Measurements from ENCODE around the gene ISG15.
"Not testable (repeated sequence)": the region's sequence is repeated elsewhere in the genome, so short reads cannot be mapped to it uniquely, and the experiment has no call there.

ISG15 gene

GRCh38 chr1:994546-994945, 18.8 kb upstream of the ISG15 start:
- not testable (repeated sequence) for DNase-seq (ENCODE audit: low read depth)

GRCh38 chr1:995665-996633, 17.3 kb upstream of the ISG15 start:
- DNase-seq (ENCODE audit: low read depth), result no peak

- DNase-seq (ENCODE audit: low read depth), result no peak
Observed at GRCh38 chr1:996851-997712, 16.2 kb upstream of the ISG15 start.

GRCh38 chr1:997713-997992, 15.6 kb upstream of the ISG15 start:
- DNase-seq (ENCODE audit: low read depth), result no peak

- no peak for DNase-seq (ENCODE audit: low read depth)
Observed at GRCh38 chr1:997993-998744, 15.1 kb upstream of the ISG15 start.

- DNase-seq (ENCODE audit: low read depth), result no peak
Observed at GRCh38 chr1:998745-998994, 14.6 kb upstream of the ISG15 start.

- no peak for DNase-seq (ENCODE audit: low read depth)
Observed at GRCh38 chr1:998995-999724, 14.1 kb upstream of the ISG15 start.

- DNase-seq (ENCODE audit: low read depth), result peak; percentile 51
Observed at GRCh38 chr1:999725-1000356, 13.5 kb upstream of the ISG15 start, which contains the start of gene HES4. Gene HES4, minus strand, starts transcription at chr1:1000097. Its CDS starts 124 bp downstream, at chr1:999973.

- peak; percentile 57 for DNase-seq (ENCODE audit: low read depth)
Observed at GRCh38 chr1:1000357-1001056, 12.8 kb upstream of the ISG15 start.

- no peak for DNase-seq (ENCODE audit: low read depth)
Observed at GRCh38 chr1:1001057-1001783, 12.1 kb upstream of the ISG15 start.

- DNase-seq (ENCODE audit: low read depth), result no peak
Observed at GRCh38 chr1:1003618-1004419, 9.5 kb upstream of the ISG15 start.

GRCh38 chr1:1004420-1004779, 8.9 kb upstream of the ISG15 start:
- DNase-seq (ENCODE audit: low read depth), result no peak

- no peak for DNase-seq (ENCODE audit: low read depth)
Observed at GRCh38 chr1:1004780-1005697, 8.3 kb upstream of the ISG15 start.

- no peak for DNase-seq (ENCODE audit: low read depth)
Observed at GRCh38 chr1:1005774-1006304, 7.5 kb upstream of the ISG15 start.

- DNase-seq (ENCODE audit: low read depth), result no peak
Observed at GRCh38 chr1:1006305-1007159, 6.8 kb upstream of the ISG15 start.

- DNase-seq (ENCODE audit: low read depth), result not testable (repeated sequence)
Observed at GRCh38 chr1:1010131-1010530, 3.2 kb upstream of the ISG15 start.

- no peak for DNase-seq (ENCODE audit: low read depth)
Observed at GRCh38 chr1:1011396-1011949, 1.8 kb upstream of the ISG15 start.
